ENCODE data around the gene RNF169. TPM values are rescaled to one million over a fixed set of nuclear protein-coding genes. Genes with fewer than 3 reads are reported as not detected.
"Not testable (repeated sequence)": the region's sequence is repeated elsewhere in the genome, so short reads cannot be mapped to it uniquely, and the experiment has no call there.

The RNF169 gene
- total RNA-seq, 2 donors from 2014 or later: 12.4 to 13.2 TPM

- Histone ChIP-seq H3K9me3 (no peaks in the 10 kb centered on the region), H3K4me1 (no peaks in the 10 kb centered on the region), H3K4me3 (no peak overlapping the region), H3K9ac (ENCODE audit: low read depth in 2 of 2, low read length in 2 of 2) (no peak overlapping the region), H3K36me3 (no peaks in the 10 kb centered on the region), H3K27ac (no peak overlapping the region), H3K27me3 (no peaks in the 10 kb centered on the region)
- no peak for DNase-seq
- TF ChIP-seq CTCF (IDR thresholded peaks at IDR 0.05): no peak
- intact Hi-C loops (cut with DNase I): no loop called here
Measured at GRCh38 chr11:74755395-74755995, 6.8 kb downstream of the RNF169 start.

- intact Hi-C loops (cut with DNase I): no loop called here
- H3K9me3 ChIP-seq: no peaks in the 10 kb centered on the region
- no peaks in the 10 kb centered on the region for H3K36me3 ChIP-seq
- no peaks in the 10 kb centered on the region for H3K27me3 ChIP-seq
- no peak overlapping the region for H3K4me3 ChIP-seq
- TF ChIP-seq CTCF (IDR thresholded peaks at IDR 0.05): no peak
- H3K9ac ChIP-seq (ENCODE audit: low read depth in 2 of 2, low read length in 2 of 2): no peak overlapping the region
- no peaks in the 10 kb centered on the region for H3K4me1 ChIP-seq
- H3K27ac ChIP-seq: no peak overlapping the region
- no peak for DNase-seq
Measured at GRCh38 chr11:74756571-74756970, 7.9 kb downstream of the RNF169 start.

- no peaks in the 10 kb centered on the region for H3K27me3 ChIP-seq
- intact Hi-C loops (cut with DNase I): no loop called here
- DNase-seq: no peak
- no peak overlapping the region for H3K4me3 ChIP-seq
- H3K27ac ChIP-seq: no peak overlapping the region
- H3K36me3 ChIP-seq: no peaks in the 10 kb centered on the region
- no peak for TF ChIP-seq CTCF (IDR thresholded peaks at IDR 0.05)
- no peak overlapping the region for H3K9ac ChIP-seq (ENCODE audit: low read depth in 2 of 2, low read length in 2 of 2)
- H3K4me1 ChIP-seq: no peaks in the 10 kb centered on the region
- no peaks in the 10 kb centered on the region for H3K9me3 ChIP-seq
Measured at GRCh38 chr11:74766905-74767304, 18.3 kb downstream of the RNF169 start.

GRCh38 chr11:74768172-74768651 lies 19.6 kb downstream of the RNF169 start:
- DNase-seq; H3K9ac ChIP-seq (ENCODE audit: low read depth in 2 of 2, low read length in 2 of 2): not testable (repeated sequence)

GRCh38 chr11:74769055-74769707 lies 20.5 kb downstream of the RNF169 start:
- no peak for DNase-seq
- Histone ChIP-seq H3K36me3 (no peaks in the 10 kb centered on the region), H3K9me3 (no peaks in the 10 kb centered on the region), H3K4me1 (no peaks in the 10 kb centered on the region), H3K27me3 (no peaks in the 10 kb centered on the region), H3K27ac (no peak overlapping the region), H3K4me3 (no peak overlapping the region), H3K9ac (ENCODE audit: low read depth in 2 of 2, low read length in 2 of 2) (no peak overlapping the region)
- intact Hi-C loops (cut with DNase I): no loop called here
- no peak for TF ChIP-seq CTCF (IDR thresholded peaks at IDR 0.05)

More at GRCh38 chr11:74768172-74768651, 19.6 kb downstream of the RNF169 start:
- H3K4me3 ChIP-seq; H3K27me3 ChIP-seq; H3K27ac ChIP-seq; intact Hi-C loops (cut with DNase I); H3K9me3 ChIP-seq; H3K36me3 ChIP-seq; H3K4me1 ChIP-seq: not testable (repeated sequence)

- intact Hi-C loops (cut with DNase I): no loop called here
Measured at GRCh38 chr11:74770456-74770855, 21.8 kb downstream of the RNF169 start.

More at GRCh38 chr11:74770456-74770855, 21.8 kb downstream of the RNF169 start:
- no peak for TF ChIP-seq CTCF (IDR thresholded peaks at IDR 0.05)
- H3K36me3 ChIP-seq: no peaks in the 10 kb centered on the region
- H3K4me3 ChIP-seq: no peak overlapping the region
- no peaks in the 10 kb centered on the region for H3K27me3 ChIP-seq
- H3K9ac ChIP-seq (ENCODE audit: low read depth in 2 of 2, low read length in 2 of 2): no peak overlapping the region
- H3K4me1 ChIP-seq: no peaks in the 10 kb centered on the region
- H3K9me3 ChIP-seq: no peaks in the 10 kb centered on the region
- no peak for DNase-seq
- H3K27ac ChIP-seq: no peak overlapping the region
